ENCODE data around the gene FNDC11.
"Not testable (repeated sequence)": the region's sequence is repeated elsewhere in the genome, so short reads cannot be mapped to it uniquely, and the experiment has no call there.

FNDC11 gene

GRCh38 chr20:63553933-63554290, at the start of gene FNDC11:
Gene FNDC11 (plus strand): TSS chr20:63554159. CDS start chr20:63555664, 1,505 bp downstream.
- no peak for DNase-seq (ENCODE audit: low read depth, low spot score)

- no peak for DNase-seq (ENCODE audit: low read depth, low spot score)
Measured at GRCh38 chr20:63504642-63505041, 49.3 kb upstream of the FNDC11 start.

- DNase-seq (ENCODE audit: low read depth, low spot score) = no peak
Measured at GRCh38 chr20:63505281-63505680, 48.7 kb upstream of the FNDC11 start.

- no peak for DNase-seq (ENCODE audit: low read depth, low spot score)
Measured at GRCh38 chr20:63505723-63506122, 48.2 kb upstream of the FNDC11 start.

GRCh38 chr20:63507083-63507743, 46.7 kb upstream of the FNDC11 start:
- DNase-seq (ENCODE audit: low read depth, low spot score) = no peak

- DNase-seq (ENCODE audit: low read depth, low spot score) = no peak
Measured at GRCh38 chr20:63508072-63508768, 45.7 kb upstream of the FNDC11 start.

GRCh38 chr20:63509088-63509564, 44.8 kb upstream of the FNDC11 start:
- DNase-seq (ENCODE audit: low read depth, low spot score) = no peak

- DNase-seq (ENCODE audit: low read depth, low spot score) = no peak
Measured at GRCh38 chr20:63513207-63513606, 40.8 kb upstream of the FNDC11 start.

GRCh38 chr20:63514520-63514919, 39.4 kb upstream of the FNDC11 start:
- DNase-seq (ENCODE audit: low read depth, low spot score) = not testable (repeated sequence)

GRCh38 chr20:63517376-63518309, 36.3 kb upstream of the FNDC11 start:
- no peak for DNase-seq (ENCODE audit: low read depth, low spot score)

- no peak for DNase-seq (ENCODE audit: low read depth, low spot score)
Measured at GRCh38 chr20:63518351-63518861, 35.6 kb upstream of the FNDC11 start.

GRCh38 chr20:63518946-63519667, 34.9 kb upstream of the FNDC11 start:
- DNase-seq (ENCODE audit: low read depth, low spot score) = no peak

- DNase-seq (ENCODE audit: low read depth, low spot score) = peak; percentile 31
Measured at GRCh38 chr20:63519668-63520503, 34.1 kb upstream of the FNDC11 start.

GRCh38 chr20:63520504-63520933, 33.4 kb upstream of the FNDC11 start, which contains the start of gene PPDPF:
Gene PPDPF (plus strand): TSS chr20:63520765. CDS start chr20:63521309, 544 bp downstream.
- DNase-seq (ENCODE audit: low read depth, low spot score) = peak; percentile 73

- DNase-seq (ENCODE audit: low read depth, low spot score) = peak; percentile 56
Measured at GRCh38 chr20:63520934-63521601, 32.9 kb upstream of the FNDC11 start.

- DNase-seq (ENCODE audit: low read depth, low spot score) = no peak
Measured at GRCh38 chr20:63521602-63522001, 32.4 kb upstream of the FNDC11 start.

- no peak for DNase-seq (ENCODE audit: low read depth, low spot score)
Measured at GRCh38 chr20:63522091-63522868, 31.7 kb upstream of the FNDC11 start.

GRCh38 chr20:63522981-63523611, 30.9 kb upstream of the FNDC11 start:
- DNase-seq (ENCODE audit: low read depth, low spot score) = no peak

Measured in activated CD4-positive, CD25-positive, alpha-beta regulatory T cell treated with anti-CD3 and anti-CD28 coated beads, Interleukin-2, amount 50 U/mL, for 16 hours (primary cell).